Measurements from ENCODE around the gene CEP135. TPM values are rescaled to one million over a fixed set of nuclear protein-coding genes. Genes with fewer than 3 reads are reported as not detected.

Gene CEP135
- total and polyA plus RNA-seq, 4 donors = 2.2 to 23.0 (median 5.1) TPM

DNA sequence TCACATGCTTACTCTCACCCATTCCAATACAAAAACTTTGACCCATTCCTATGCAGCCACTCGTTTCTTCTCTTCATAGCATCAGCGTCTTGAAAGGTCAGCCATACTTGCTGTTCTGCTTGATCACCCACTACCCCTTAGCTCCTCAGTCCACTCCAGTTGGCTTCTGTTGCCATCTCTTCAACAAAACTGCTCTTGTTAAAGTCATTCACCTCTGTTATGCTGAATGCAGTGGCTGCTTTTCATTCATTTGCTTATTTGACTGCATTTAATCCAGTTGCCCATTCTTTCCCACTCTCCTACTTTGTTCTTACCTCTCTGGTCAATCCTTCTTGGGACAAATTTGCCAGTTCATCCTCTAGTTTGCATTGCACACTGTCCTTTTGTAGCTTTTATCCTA is 24.9 kb downstream of the CEP135 start:
- no peak for ATAC-seq (ENCODE audit: insufficient read depth, low FRiP score)
- no peak for DNase-seq
- Histone ChIP-seq H3K4me1 (ENCODE audit: control insufficient read depth in 5 of 5, insufficient read depth in 5 of 5, low read length in 5 of 5) (no peaks in the 10 kb centered on the region), H3K4me3 (no peak overlapping the region), H3K36me3 (ENCODE audit: control insufficient read depth in 4 of 4, insufficient read depth in 4 of 4, low read length in 4 of 4) (peaks cover 4 to 14% (median 11%) of the 10 kb centered on the region in 4 donors), H3K27ac (ENCODE audit: low read depth in 1 of 2, low read length in 1 of 2) (no peak overlapping the region), H3K9me3 (ENCODE audit: control insufficient read depth in 4 of 4, insufficient read depth in 3 of 4, low read length in 3 of 4) (peaks cover 0 to 2% (median 0%) of the 10 kb centered on the region in 4 donors), H3K9ac (ENCODE audit: insufficient read depth in 1 of 2, low read length in 2 of 2) (no peak overlapping the region), H3K27me3 (ENCODE audit: control insufficient read depth in 3 of 3, insufficient read depth in 3 of 3, low read length in 2 of 3) (no peaks in the 10 kb centered on the region)
- WGBS, 2 donors = 97 to 98% methylated on average over 2 of the region's 2 CpGs
- TF ChIP-seq, protein P1, sequence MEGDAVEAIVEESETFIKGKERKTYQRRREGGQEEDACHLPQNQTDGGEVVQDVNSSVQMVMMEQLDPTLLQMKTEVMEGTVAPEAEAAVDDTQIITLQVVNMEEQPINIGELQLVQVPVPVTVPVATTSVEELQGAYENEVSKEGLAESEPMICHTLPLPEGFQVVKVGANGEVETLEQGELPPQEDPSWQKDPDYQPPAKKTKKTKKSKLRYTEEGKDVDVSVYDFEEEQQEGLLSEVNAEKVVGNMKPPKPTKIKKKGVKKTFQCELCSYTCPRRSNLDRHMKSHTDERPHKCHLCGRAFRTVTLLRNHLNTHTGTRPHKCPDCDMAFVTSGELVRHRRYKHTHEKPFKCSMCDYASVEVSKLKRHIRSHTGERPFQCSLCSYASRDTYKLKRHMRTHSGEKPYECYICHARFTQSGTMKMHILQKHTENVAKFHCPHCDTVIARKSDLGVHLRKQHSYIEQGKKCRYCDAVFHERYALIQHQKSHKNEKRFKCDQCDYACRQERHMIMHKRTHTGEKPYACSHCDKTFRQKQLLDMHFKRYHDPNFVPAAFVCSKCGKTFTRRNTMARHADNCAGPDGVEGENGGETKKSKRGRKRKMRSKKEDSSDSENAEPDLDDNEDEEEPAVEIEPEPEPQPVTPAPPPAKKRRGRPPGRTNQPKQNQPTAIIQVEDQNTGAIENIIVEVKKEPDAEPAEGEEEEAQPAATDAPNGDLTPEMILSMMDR (IDR thresholded peaks at IDR 0.05; ENCODE audit: control extremely low read depth, extremely low read depth) = no peak

DNA sequence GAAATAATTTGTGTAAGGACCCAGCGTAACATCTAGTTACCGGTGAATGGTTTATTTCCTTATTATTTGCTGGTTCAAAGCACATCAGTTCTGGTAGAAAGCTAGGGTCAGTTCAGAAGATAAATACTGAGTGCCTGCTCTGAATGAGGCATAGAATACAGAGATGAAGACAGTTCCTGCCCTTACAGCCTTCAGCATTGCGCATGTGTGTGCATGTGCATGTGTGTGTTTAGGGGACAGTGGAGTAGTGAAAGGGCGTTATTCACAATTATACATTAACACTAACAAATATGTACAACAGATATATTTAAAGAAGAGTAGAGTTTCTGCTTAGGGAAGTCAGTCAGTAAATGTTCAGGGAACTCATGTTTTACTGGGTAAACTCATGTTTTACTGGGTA is 29.1 kb downstream of the CEP135 start:
- ATAC-seq (ENCODE audit: insufficient read depth, low FRiP score) (no peak), DNase-seq (no peak)
- Histone ChIP-seq H3K9ac (ENCODE audit: insufficient read depth in 1 of 2, low read length in 2 of 2) (no peak overlapping the region), H3K27me3 (ENCODE audit: control insufficient read depth in 3 of 3, insufficient read depth in 3 of 3, low read length in 2 of 3) (no peaks in the 10 kb centered on the region), H3K27ac (ENCODE audit: low read depth in 1 of 2, low read length in 1 of 2) (no peak overlapping the region), H3K9me3 (ENCODE audit: control insufficient read depth in 4 of 4, insufficient read depth in 3 of 4, low read length in 3 of 4) (peaks cover 0 to 2% (median 0%) of the 10 kb centered on the region in 4 donors), H3K4me3 (no peak overlapping the region), H3K36me3 (ENCODE audit: control insufficient read depth in 4 of 4, insufficient read depth in 4 of 4, low read length in 4 of 4) (peaks cover 6 to 18% (median 7%) of the 10 kb centered on the region in 4 donors), H3K4me1 (ENCODE audit: control insufficient read depth in 5 of 5, insufficient read depth in 5 of 5, low read length in 5 of 5) (no peaks in the 10 kb centered on the region)
- 98 to 99% methylated on average over 4 of the region's 4 CpGs for WGBS, 2 donors
- TF ChIP-seq, protein P1 (IDR thresholded peaks at IDR 0.05; ENCODE audit: control extremely low read depth, extremely low read depth) = no peak

DNA sequence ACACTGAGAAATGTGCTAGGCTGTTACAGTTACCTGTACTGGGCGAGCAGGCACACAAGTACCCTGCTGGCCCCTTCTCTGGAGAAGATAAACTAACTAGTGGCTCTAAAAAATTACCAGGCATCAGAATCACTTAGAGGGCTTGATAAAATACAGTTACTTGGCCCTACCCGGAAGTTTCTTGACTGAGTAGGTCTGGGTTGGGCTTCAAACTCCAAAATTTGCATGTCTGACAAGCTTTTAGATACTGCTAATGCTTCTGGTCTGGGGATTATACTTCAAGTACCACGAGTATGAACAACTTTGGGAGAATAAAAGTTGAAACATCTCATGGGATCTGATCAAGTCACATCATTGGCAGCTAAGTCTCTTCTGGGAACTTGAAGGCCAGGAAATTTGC is 30.8 kb downstream of the CEP135 start:
- H3K9me3 ChIP-seq (ENCODE audit: control insufficient read depth in 4 of 4, insufficient read depth in 3 of 4, low read length in 3 of 4) = no peaks in the 10 kb centered on the region
- no peak for DNase-seq
- H3K4me3 ChIP-seq = no peak overlapping the region
- no peak for ATAC-seq (ENCODE audit: insufficient read depth, low FRiP score)
- H3K4me1 ChIP-seq (ENCODE audit: control insufficient read depth in 5 of 5, insufficient read depth in 5 of 5, low read length in 5 of 5) = no peaks in the 10 kb centered on the region
- H3K9ac ChIP-seq (ENCODE audit: insufficient read depth in 1 of 2, low read length in 2 of 2) = no peak overlapping the region
- no peak overlapping the region for H3K27ac ChIP-seq (ENCODE audit: low read depth in 1 of 2, low read length in 1 of 2)
- TF ChIP-seq, protein P1 (IDR thresholded peaks at IDR 0.05; ENCODE audit: control extremely low read depth, extremely low read depth) = no peak
- WGBS, 2 donors = 90 to 92% methylated on average over 3 of the region's 3 CpGs
- H3K27me3 ChIP-seq (ENCODE audit: control insufficient read depth in 3 of 3, insufficient read depth in 3 of 3, low read length in 2 of 3) = no peaks in the 10 kb centered on the region
- H3K36me3 ChIP-seq (ENCODE audit: control insufficient read depth in 4 of 4, insufficient read depth in 4 of 4, low read length in 4 of 4) = peaks cover 0 to 23% (median 6%) of the 10 kb centered on the region in 4 donors

DNA sequence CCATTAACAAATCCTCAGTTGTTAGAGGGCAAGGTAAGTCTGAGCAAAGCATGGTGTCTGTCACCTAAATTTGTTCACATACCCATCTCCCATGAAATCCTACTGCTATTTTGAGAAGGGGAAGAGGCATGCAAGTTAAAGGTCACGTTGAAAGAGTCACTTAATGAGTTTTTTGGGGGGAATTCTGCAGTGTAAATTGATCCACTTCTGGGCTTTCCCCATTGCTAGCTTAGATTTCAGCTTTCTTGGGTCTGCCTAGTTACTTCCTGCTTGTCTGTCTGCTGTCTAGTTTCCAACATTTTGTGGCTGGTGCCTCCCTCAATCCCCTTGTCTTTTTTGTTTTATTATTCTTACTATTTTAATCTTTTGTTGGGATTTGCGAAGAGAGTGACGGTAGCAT is 32.0 kb downstream of the CEP135 start:
- Histone ChIP-seq H3K9ac (ENCODE audit: insufficient read depth in 1 of 2, low read length in 2 of 2) (no peak overlapping the region), H3K27ac (ENCODE audit: low read depth in 1 of 2, low read length in 1 of 2) (no peak overlapping the region), H3K4me1 (ENCODE audit: control insufficient read depth in 5 of 5, insufficient read depth in 5 of 5, low read length in 5 of 5) (no peaks in the 10 kb centered on the region), H3K9me3 (ENCODE audit: control insufficient read depth in 4 of 4, insufficient read depth in 3 of 4, low read length in 3 of 4) (no peaks in the 10 kb centered on the region), H3K4me3 (no peak overlapping the region), H3K27me3 (ENCODE audit: control insufficient read depth in 3 of 3, insufficient read depth in 3 of 3, low read length in 2 of 3) (no peaks in the 10 kb centered on the region), H3K36me3 (ENCODE audit: control insufficient read depth in 4 of 4, insufficient read depth in 4 of 4, low read length in 4 of 4) (peaks cover 0 to 22% (median 8%) of the 10 kb centered on the region in 4 donors)
- no peak for DNase-seq
- TF ChIP-seq, protein P1 (IDR thresholded peaks at IDR 0.05; ENCODE audit: control extremely low read depth, extremely low read depth) = no peak
- no peak for ATAC-seq (ENCODE audit: insufficient read depth, low FRiP score)
- 92 to 94% methylated on average over 3 of the region's 3 CpGs for WGBS, 2 donors
